GM23248 (cell line): ENCODE measurements around the gene KAZALD1. TPM values are rescaled to one million over a fixed set of nuclear protein-coding genes. Genes with fewer than 3 reads are reported as not detected.

ENCODE experiments used
- DNase-seq: peaks from one replicate; pipeline ENCODE4 v3.0.0-alpha.2; 2015
- H2AFZ ChIP-seq: fragments of 200-600 bp; sonication (generic); 2 replicates; pipeline ENCODE4 v1.6.1; 2016; ENCODE audit warnings: antibody characterized with exemption
- H3F3A ChIP-seq: fragments of 200-600 bp; sonication (generic); 2 replicates; pipeline ENCODE4 v1.6.1; 2016; ENCODE audit warnings: mild to moderate bottlenecking, antibody characterized with exemption, mixed run types; ENCODE audit not compliant: insufficient read depth
- H3K27ac ChIP-seq: fragments of 200-600 bp; sonication (generic); 2 replicates; pipeline ENCODE4 v1.5.1; 2016; ENCODE audit warnings: mild to moderate bottlenecking
- H3K27me3 ChIP-seq: fragments of 200-600 bp; sonication (generic); replicated peaks from 2 replicates; pipeline ENCODE4 v1.6.1; 2016; ENCODE audit warnings: mild to moderate bottlenecking; ENCODE audit not compliant: insufficient read depth
- H3K36me3 ChIP-seq: fragments of 200-600 bp; sonication (generic); 2 replicates; pipeline ENCODE4 v1.6.1; 2016; ENCODE audit warnings: low read depth, mild to moderate bottlenecking
- H3K4me1 ChIP-seq: fragments of 200-600 bp; sonication (generic); 2 replicates; pipeline ENCODE4 v1.6.1; 2016; ENCODE audit warnings: mild to moderate bottlenecking; ENCODE audit not compliant: insufficient read depth
- H3K4me2 ChIP-seq: fragments of 200-600 bp; sonication (generic); one replicate; pipeline ENCODE4 v1.6.1; 2016; ENCODE audit warnings: mild to moderate bottlenecking; ENCODE audit not compliant: unreplicated experiment
- H3K4me3 ChIP-seq: fragments of 200-600 bp; sonication (generic); 2 replicates; pipeline ENCODE4 v1.5.1; 2016; ENCODE audit warnings: mild to moderate bottlenecking
- H3K79me2 ChIP-seq: fragments of 200-600 bp; sonication (generic); 2 replicates; pipeline ENCODE4 v1.6.1; 2016; ENCODE audit warnings: mild to moderate bottlenecking; ENCODE audit not compliant: insufficient read depth
- H3K9ac ChIP-seq: fragments of 200-600 bp; sonication (generic); 2 replicates; pipeline ENCODE4 v1.6.1; 2016; ENCODE audit warnings: mild to moderate bottlenecking
- H3K9me2 ChIP-seq: fragments of 200-600 bp; sonication (generic); 2 replicates; pipeline ENCODE4 v1.6.1; 2016; ENCODE audit warnings: mixed run types, mild to moderate bottlenecking, moderate library complexity; ENCODE audit not compliant: insufficient read depth
- H3K9me3 ChIP-seq: fragments of 200-600 bp; sonication (generic); one replicate; pipeline ENCODE4 v1.6.1; 2017; ENCODE audit warnings: low read depth
- H4K20me1 ChIP-seq: fragments of 200-600 bp; sonication (generic); 2 replicates; pipeline ENCODE4 v1.6.0; 2016; ENCODE audit not compliant: insufficient read depth
- EZH2 ChIP-seq: fragments of 200-600 bp; sonication (generic); IDR thresholded peaks from 2 replicates; pipeline ENCODE4 v1.6.1; 2018; ENCODE audit warnings: antibody characterized with exemption, mild to moderate bottlenecking; ENCODE audit not compliant: insufficient read depth, poor library complexity, severe bottlenecking
- EZH2phosphoT487 ChIP-seq: fragments of 200-600 bp; sonication (generic); IDR thresholded peaks from 2 replicates; pipeline ENCODE4 v1.6.1; 2018; ENCODE audit warnings: antibody characterized with exemption, moderate library complexity, mild to moderate bottlenecking, low read depth; ENCODE audit not compliant: insufficient read depth
- WGBS, 2 experiments: methylation state at CpG; one replicate each; pipeline ENCODE4 v1.1.6; 2015 to 2017; ENCODE audit warnings: low lambda C conversion rate in 2 of 2, low coverage in 1 of 2; ENCODE audit errors: missing lambda C conversion rate in 2 of 2; 5-methylcytosine and 5-hydroxymethylcytosine counted together
- in situ Hi-C: fragments of 300-500 bp; cut with MboI; formaldehyde crosslinking; loops from 2 replicates; pipeline ENCODE4 v1.15.0; 2020
- polyA plus RNA-seq: library from polyadenylated mRNA; unstranded; fragments of >200 nt; fragmentation: Nextera tagmentation; extraction: Ambion mirVana; gene quantifications from 2 replicates; pipeline ENCODE4 v1.2.1, GENCODE V29; 2016
- total RNA-seq: library from RNA; depleted of rRNA; stranded (reverse); fragments of >200 nt; shearing (Covaris generic); gene quantifications from 2 replicates; pipeline ENCODE4 v1.2.3, GENCODE V29; 2014

Gene KAZALD1
- total and polyA plus RNA-seq, 2 experiments from 2014 or later: 34.4 to 62.6 TPM

DNA sequence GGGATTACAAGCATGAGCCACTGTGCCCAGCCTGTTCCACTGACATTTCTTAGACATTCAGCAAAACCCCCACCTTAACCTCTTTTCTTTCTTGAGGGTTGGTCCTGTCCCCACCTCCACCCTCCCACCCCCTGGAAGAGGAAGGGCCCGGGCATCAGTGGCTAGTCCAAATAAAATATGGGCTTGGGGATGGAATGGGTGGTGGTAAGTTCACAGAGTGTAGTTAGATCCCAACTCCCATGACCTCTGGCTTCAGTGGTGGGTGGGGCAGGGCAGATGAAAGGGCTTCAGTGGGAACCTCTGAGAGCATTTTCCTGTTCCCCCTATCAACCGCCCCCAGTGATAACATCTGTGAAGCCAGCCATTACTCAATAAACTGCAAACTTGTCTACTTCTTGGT is 20.9 kb upstream of the KAZALD1 start:
- no peaks in the 10 kb centered on the region for H3K9me2 ChIP-seq
- peaks cover 44% of the 10 kb centered on the region for H3F3A ChIP-seq
- H3K9me3 ChIP-seq: no peaks in the 10 kb centered on the region
- H3K9ac ChIP-seq: no peak overlapping the region; the same call in 1 of the 2 replicates
- peaks cover 13% of the 10 kb centered on the region for H3K4me1 ChIP-seq
- H3K36me3 ChIP-seq: peaks cover 23% of the 10 kb centered on the region
- H3K27ac ChIP-seq: no peak overlapping the region
- in situ Hi-C loops: no loop called here
- no peak overlapping the region for H3K4me2 ChIP-seq
- no peak overlapping the region for H3K4me3 ChIP-seq
- 58 to 71% methylated on average over 2 of the region's 2 CpGs for WGBS, 2 experiments
- H3K79me2 ChIP-seq: peaks cover 11% of the 10 kb centered on the region
- TF ChIP-seq EZH2phosphoT487: no peak
- TF ChIP-seq EZH2: no peak
- no peak overlapping the region for H2AFZ ChIP-seq
- no peaks in the 10 kb centered on the region for H3K27me3 ChIP-seq
- no peak for DNase-seq
- no peaks in the 10 kb centered on the region for H4K20me1 ChIP-seq

DNA sequence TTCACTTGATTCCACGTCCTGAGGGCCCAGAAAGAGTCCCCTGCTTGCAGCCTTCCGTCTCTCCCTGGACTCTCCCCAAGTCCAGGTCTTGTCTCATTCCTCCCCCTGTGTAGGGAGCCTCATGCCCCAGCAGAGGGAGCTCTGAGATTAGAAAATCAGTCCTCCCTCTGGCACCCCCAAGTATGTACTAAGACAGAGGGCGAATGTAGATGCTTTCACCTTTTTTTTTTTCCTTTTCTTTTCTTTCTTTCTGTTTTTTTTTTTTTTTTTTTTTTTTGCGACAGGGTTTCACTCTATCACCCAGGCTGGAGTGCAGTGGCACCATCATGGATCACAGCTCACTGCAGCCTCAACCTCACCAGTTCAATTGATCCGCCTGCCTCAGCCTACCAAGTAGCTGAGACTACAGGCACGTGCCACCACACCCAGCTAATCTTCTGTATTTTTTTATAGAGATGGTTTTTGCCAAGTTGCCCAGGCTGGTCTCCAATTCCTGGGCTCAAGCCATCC is 20.5 kb upstream of the KAZALD1 start:
- TF ChIP-seq EZH2phosphoT487 (no peak), EZH2 (no peak)
- Histone ChIP-seq H3K27me3 (no peaks in the 10 kb centered on the region), H3K4me2 (no peak overlapping the region), H3F3A (peaks cover 44% of the 10 kb centered on the region), H3K9me2 (no peaks in the 10 kb centered on the region), H4K20me1 (no peaks in the 10 kb centered on the region), H3K9me3 (no peaks in the 10 kb centered on the region), H3K27ac (peak overlapping the region; percentile 95; the same call in 1 of the 2 replicates), H3K4me3 (no peak overlapping the region), H3K36me3 (peaks cover 18% of the 10 kb centered on the region), H3K79me2 (peaks cover 6% of the 10 kb centered on the region), H3K9ac (no peak overlapping the region; the same call in 1 of the 2 replicates), H2AFZ (no peak overlapping the region), H3K4me1 (peaks cover 13% of the 10 kb centered on the region)
- WGBS, 2 experiments: 20 to 22% methylated on average over 5 to 6 of the region's 6 CpGs
- peak; percentile 92 for DNase-seq
- in situ Hi-C loops: no loop called here

DNA sequence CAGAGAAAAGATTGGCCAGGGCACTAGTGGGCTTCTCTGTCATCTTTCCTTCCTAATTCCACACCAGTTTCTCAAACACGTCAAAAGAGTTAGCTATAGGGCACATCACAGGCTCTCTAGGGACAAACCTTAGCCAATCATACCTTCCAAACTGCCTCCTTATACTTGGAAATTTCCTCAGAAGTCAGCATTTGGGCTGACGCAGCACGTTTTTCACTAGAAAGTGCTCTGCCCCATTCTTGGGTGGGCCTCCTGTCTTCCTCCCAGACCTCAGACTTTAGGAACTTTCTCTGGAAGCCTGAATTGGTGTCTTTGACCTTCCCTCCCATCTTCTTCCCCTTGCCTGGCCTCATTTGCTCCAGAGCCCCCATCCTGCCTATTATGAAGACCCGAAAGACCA is 19.7 kb upstream of the KAZALD1 start:
- no peaks in the 10 kb centered on the region for H4K20me1 ChIP-seq
- H3K4me2 ChIP-seq: peak overlapping the region; percentile 100
- H3K36me3 ChIP-seq: peaks cover 12% of the 10 kb centered on the region
- H3F3A ChIP-seq: peaks cover 44% of the 10 kb centered on the region
- TF ChIP-seq EZH2phosphoT487: no peak
- no peak for TF ChIP-seq EZH2
- peak overlapping the region; percentile 93 for H3K9ac ChIP-seq
- 37 to 39% methylated on average over 4 of the region's 4 CpGs for WGBS, 2 experiments
- DNase-seq: no peak
- H3K9me3 ChIP-seq: no peaks in the 10 kb centered on the region
- peak overlapping the region; percentile 87 for H3K4me3 ChIP-seq
- in situ Hi-C loops: no loop called here
- H3K9me2 ChIP-seq: no peaks in the 10 kb centered on the region
- no peaks in the 10 kb centered on the region for H3K79me2 ChIP-seq
- peak overlapping the region; percentile 95 for H3K27ac ChIP-seq
- H3K4me1 ChIP-seq: peaks cover 13% of the 10 kb centered on the region
- H2AFZ ChIP-seq: peak overlapping the region; percentile 99; the same call in 1 of the 2 replicates
- H3K27me3 ChIP-seq: no peaks in the 10 kb centered on the region; the same call in 1 of the 2 replicates

DNA sequence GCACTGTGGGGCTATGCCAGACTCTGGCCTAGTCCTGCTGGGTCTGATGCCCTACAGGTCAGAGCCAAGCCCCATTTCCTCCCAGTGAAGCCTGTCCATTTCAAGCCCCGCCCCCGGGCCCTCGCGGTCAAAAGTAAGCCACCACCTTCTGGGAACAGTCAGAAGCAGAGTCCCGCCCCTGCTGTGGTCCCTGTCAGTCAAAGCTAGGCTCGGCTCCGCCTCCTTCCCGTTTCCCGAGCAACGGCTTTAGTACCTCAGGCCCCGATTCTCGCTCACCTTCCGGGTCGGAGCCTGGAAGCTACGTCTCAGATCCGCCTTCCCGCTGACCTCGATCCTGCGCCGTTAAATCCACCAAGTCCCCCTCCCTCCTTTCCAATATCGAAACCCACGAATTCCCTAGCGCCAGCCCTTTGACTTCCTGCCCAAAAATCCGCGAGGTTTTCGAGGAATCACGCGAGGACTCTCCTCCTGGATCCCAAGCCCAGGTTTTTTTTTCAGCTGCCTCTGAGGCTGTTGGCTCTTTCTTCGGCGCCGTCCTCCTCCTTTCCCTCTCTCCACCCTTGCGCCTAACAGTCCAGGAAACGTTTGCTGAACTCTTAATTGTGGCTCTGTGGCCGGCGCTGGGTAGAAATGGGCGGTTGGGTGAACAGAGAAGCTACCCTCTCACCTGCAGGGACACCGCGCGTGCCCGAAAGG is 19.0 kb upstream of the KAZALD1 start:
- 0 to 1% methylated on average over 37 to 40 of the region's 40 CpGs for WGBS, 2 experiments

More for the DNA sequence above, 19.0 kb upstream of the KAZALD1 start:
- no peaks in the 10 kb centered on the region for H3K9me2 ChIP-seq
- H3K4me2 ChIP-seq: peak overlapping the region; percentile 100
- H3K27ac ChIP-seq: peak overlapping the region; percentile 95
- H4K20me1 ChIP-seq: no peaks in the 10 kb centered on the region
- peak overlapping the region; percentile 99 for H2AFZ ChIP-seq
- H3K4me1 ChIP-seq: peaks cover 13% of the 10 kb centered on the region
- H3K4me3 ChIP-seq: peak overlapping the region; percentile 87
- DNase-seq: peak; percentile 97
- H3F3A ChIP-seq: peaks cover 40% of the 10 kb centered on the region
- H3K9me3 ChIP-seq: no peaks in the 10 kb centered on the region
- no peaks in the 10 kb centered on the region for H3K79me2 ChIP-seq
- peak overlapping the region; percentile 93 for H3K9ac ChIP-seq
- TF ChIP-seq EZH2phosphoT487 (no peak), EZH2 (no peak)
- in situ Hi-C loops: no loop called here
- peaks cover 6% of the 10 kb centered on the region for H3K36me3 ChIP-seq
- H3K27me3 ChIP-seq: no peaks in the 10 kb centered on the region; the same call in none of the 2 replicates
